PC-3 (cell line): ENCODE measurements around the gene SH3RF3.

Source experiments
- EZH2 ChIP-seq: fragments of 300-600 bp; sonication (generic); IDR thresholded peaks from one replicate; pipeline ENCODE4 v1.6.1; 2017; ENCODE audit warnings: antibody characterized with exemption, mild to moderate bottlenecking, low read length; ENCODE audit not compliant: unreplicated experiment
- TF ChIP-seq, protein P1 (sequence below): fragments of 300-600 bp; sonication (generic); conservative IDR thresholded peaks from 2 replicates; pipeline ENCODE4 v1.5.1; 2017; ENCODE audit warnings: antibody characterized with exemption, low read depth, mild to moderate bottlenecking, low read length

DNA sequence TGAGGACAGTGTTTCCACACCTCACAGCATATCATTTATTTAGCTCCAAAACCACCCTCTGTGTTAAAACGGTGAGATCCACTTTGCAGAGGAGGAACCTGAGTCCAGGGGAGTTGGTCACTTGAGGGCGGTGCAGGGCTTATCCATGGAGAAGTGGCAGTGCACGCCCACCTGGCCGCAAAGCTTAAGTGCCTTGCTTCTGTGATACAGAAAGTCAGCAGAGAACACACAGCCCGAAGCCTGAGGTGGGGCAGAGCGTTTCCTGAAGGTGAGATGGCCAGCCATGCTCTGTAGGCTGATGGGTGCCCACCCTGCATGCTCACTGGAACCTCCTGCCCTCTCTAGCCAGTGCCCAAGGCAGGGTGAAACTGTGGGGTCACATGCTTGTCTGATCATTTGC is 87.3 kb downstream of the SH3RF3 start:
- TF ChIP-seq, protein P1, sequence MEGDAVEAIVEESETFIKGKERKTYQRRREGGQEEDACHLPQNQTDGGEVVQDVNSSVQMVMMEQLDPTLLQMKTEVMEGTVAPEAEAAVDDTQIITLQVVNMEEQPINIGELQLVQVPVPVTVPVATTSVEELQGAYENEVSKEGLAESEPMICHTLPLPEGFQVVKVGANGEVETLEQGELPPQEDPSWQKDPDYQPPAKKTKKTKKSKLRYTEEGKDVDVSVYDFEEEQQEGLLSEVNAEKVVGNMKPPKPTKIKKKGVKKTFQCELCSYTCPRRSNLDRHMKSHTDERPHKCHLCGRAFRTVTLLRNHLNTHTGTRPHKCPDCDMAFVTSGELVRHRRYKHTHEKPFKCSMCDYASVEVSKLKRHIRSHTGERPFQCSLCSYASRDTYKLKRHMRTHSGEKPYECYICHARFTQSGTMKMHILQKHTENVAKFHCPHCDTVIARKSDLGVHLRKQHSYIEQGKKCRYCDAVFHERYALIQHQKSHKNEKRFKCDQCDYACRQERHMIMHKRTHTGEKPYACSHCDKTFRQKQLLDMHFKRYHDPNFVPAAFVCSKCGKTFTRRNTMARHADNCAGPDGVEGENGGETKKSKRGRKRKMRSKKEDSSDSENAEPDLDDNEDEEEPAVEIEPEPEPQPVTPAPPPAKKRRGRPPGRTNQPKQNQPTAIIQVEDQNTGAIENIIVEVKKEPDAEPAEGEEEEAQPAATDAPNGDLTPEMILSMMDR = no peak
- TF ChIP-seq EZH2 = no peak
